ENCODE data around the gene SF3B2. TPM values are rescaled to one million over a fixed set of nuclear protein-coding genes. Genes with fewer than 3 reads are reported as not detected.
"Not testable (repeated sequence)": the region's sequence is repeated elsewhere in the genome, so short reads cannot be mapped to it uniquely, and the experiment has no call there.

The SF3B2 gene
- total RNA-seq, 1 donor: 130 TPM

- H3K4me3 ChIP-seq (ENCODE audit: low read depth, low read length): no peak overlapping the region
- no peak for TF ChIP-seq CTCF (IDR thresholded peaks at IDR 0.05; ENCODE audit: insufficient read depth, low read depth, low read length)
- DNase-seq (ENCODE audit: low read depth): no peak
Measured at GRCh38 chr11:66016793-66017177, 35.4 kb upstream of the SF3B2 start.

GRCh38 chr11:66017321-66017720 is 34.8 kb upstream of the SF3B2 start:
- no peak for TF ChIP-seq CTCF (IDR thresholded peaks at IDR 0.05; ENCODE audit: insufficient read depth, low read depth, low read length)
- no peak for DNase-seq (ENCODE audit: low read depth)
- no peak overlapping the region for H3K4me3 ChIP-seq (ENCODE audit: low read depth, low read length)

GRCh38 chr11:66020212-66020611 is 32.0 kb upstream of the SF3B2 start:
- DNase-seq (ENCODE audit: low read depth): no peak
- no peak for TF ChIP-seq CTCF (IDR thresholded peaks at IDR 0.05; ENCODE audit: insufficient read depth, low read depth, low read length)
- H3K4me3 ChIP-seq (ENCODE audit: low read depth, low read length): no peak overlapping the region

- TF ChIP-seq CTCF (IDR thresholded peaks at IDR 0.05; ENCODE audit: insufficient read depth, low read depth, low read length): no peak
- peak; percentile 76 for DNase-seq (ENCODE audit: low read depth)
- H3K4me3 ChIP-seq (ENCODE audit: low read depth, low read length): no peak overlapping the region
Measured at GRCh38 chr11:66020618-66021357, 31.4 kb upstream of the SF3B2 start.

- DNase-seq (ENCODE audit: low read depth): peak; percentile 53
- no peak overlapping the region for H3K4me3 ChIP-seq (ENCODE audit: low read depth, low read length)
- peak; percentile 83 for TF ChIP-seq CTCF (IDR thresholded peaks at IDR 0.05; ENCODE audit: insufficient read depth, low read depth, low read length)
Measured at GRCh38 chr11:66022401-66023185, 29.6 kb upstream of the SF3B2 start.

- DNase-seq (ENCODE audit: low read depth); H3K4me3 ChIP-seq (ENCODE audit: low read depth, low read length): not testable (repeated sequence)
Measured at GRCh38 chr11:66023186-66023440, 29.1 kb upstream of the SF3B2 start.

GRCh38 chr11:66026017-66026529 is 26.1 kb upstream of the SF3B2 start, which contains the start of gene CATSPER1:
CATSPER1 (minus strand) TSS chr11:66026479; CDS start chr11:66026379, 100 bp downstream.
- no peak for TF ChIP-seq CTCF (IDR thresholded peaks at IDR 0.05; ENCODE audit: insufficient read depth, low read depth, low read length)
- DNase-seq (ENCODE audit: low read depth): no peak
- H3K4me3 ChIP-seq (ENCODE audit: low read depth, low read length): no peak within 1 kb of the TSS
